Hepatic stellate cell (primary cell): ENCODE data around the gene HOXC4.
"Not testable (repeated sequence)": the region's sequence is repeated elsewhere in the genome, so short reads cannot be mapped to it uniquely, and the experiment has no call there.

Experiments
- DNase-seq: peaks from one replicate; pipeline ENCODE4 v3.0.0; 2011; ENCODE audit warnings: low spot score

Gene HOXC4

DNA sequence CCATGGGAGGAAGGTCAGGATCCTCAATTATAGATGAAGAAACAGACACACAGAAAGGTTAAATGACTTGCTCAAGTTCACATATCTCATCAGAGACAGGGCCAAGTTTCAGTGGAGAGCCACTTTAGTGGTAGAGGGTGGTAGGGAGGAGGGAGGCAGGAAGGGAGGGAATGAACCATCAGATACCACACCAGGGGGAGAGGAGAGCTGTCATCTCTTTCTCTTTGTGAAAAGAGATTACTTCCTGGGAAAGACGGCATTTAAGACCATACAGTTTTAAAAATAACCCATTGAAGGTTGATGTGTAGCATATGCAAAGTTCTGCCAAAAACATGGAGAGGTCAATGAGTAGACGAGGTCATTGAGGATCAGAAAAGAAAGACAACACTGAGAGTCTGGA, 39.3 kb downstream of the HOXC4 start:
- not testable (repeated sequence) for DNase-seq

DNA sequence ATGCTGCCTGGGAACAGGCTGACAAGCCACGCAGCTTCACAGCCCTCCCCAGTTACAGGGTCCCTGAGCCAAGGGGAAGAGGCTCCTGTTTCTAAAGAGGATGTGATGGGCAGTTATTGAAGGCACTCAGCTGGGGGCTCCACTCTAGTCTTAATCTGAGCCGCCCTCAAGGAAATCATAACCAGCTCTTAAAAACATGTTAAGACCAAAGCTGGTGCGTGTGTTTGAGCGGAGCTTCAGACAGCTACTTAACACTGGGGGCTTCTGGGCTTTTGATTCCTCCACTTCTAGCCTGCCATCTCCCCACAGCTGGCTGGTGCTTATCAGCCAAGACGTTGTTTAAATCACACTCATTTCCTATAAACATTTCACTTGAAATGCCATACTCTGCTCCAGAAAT, 42.3 kb downstream of the HOXC4 start:
- DNase-seq, result not testable (repeated sequence)

DNA sequence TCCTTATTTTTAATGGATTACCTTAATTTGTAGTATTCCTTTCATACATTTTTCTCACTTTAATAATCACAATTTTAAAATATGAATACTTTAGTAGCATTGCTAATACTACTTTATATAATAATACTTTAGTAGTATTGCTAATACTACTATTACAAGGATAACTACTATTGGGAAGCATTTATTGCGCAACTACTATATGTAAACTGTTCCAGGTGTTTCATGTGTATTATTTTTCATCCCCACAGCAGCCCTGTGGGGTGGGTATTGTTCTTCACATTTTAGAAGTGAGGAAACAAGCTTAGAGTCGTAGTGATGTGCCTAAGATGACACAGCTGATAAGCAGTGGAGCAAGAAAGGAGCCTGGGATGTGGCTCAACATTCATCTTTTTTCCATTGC, 45.0 kb downstream of the HOXC4 start:
- not testable (repeated sequence) for DNase-seq

DNA sequence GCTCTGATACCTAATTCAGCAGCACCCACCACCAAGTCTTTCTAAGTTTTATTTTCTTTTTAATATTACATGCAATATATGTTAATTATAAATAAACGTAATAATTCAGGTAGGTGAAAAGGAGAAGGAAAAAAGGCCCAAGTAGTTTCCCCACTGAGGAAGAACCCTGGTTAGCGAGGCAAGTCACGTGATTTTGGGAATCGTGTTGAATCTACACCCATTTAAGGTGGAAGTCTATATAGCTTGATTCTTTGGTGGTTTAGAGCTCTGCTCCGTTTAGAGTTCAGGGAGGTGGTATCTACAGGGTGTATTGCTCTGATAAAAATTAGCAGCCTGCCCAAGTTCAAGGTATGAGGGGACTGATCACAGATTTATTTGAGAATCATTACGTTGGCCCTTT, 47.0 kb downstream of the HOXC4 start:
- DNase-seq, result not testable (repeated sequence)

DNA sequence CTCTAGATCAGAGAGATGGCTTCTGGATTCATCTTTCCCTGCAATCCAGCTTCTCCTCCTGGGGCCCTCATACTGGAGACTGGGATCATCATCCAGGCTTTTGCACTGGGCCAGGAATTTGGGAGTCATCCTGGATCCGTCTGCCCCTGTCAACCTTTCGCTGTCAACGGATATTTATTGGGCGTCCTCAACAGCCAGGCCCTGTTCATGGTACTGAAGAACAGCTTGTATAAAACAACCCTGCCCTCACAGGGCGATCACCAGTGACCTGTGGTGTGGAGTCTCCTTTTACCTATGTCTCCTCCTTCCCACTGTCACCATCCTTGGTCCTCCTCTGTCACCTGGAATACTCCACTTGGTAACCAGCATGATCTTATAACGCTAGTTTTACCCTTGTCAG, 48.6 kb downstream of the HOXC4 start:
- not testable (repeated sequence) for DNase-seq

DNA sequence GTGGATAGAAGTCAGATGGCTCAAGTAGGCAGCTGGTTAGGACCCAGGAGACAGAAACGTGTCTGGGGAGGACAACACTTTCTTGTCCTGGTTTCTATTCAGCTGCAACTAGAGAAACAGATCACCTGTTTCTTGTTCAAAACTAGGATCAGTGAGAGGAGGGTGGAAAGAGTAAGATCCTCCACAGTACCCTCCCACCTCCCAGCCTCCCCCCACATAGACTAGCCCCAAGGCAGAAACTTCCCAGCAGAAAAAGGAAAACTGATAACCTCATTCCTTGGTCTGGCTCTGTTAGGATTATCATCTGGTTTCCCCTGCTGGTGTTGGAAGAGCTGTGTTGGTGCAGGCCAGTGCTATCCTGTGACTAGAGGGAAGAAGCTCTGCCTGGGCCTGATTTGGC, 50.2 kb downstream of the HOXC4 start:
- DNase-seq, result not testable (repeated sequence)
